T-helper 2 cell (primary cell): ENCODE measurements around the gene GGNBP2.
"Not testable (repeated sequence)": the region's sequence is repeated elsewhere in the genome, so short reads cannot be mapped to it uniquely, and the experiment has no call there.

Experiments used
- DNase-seq, 5 experiments: peaks; one replicate each; pipeline versions ENCODE4 v3.0.0 to v3.0.0-alpha.2; 2012 to 2022

Gene GGNBP2

GRCh38 chr17:36602924-36603384 lies 58.2 kb downstream of the GGNBP2 start:
- DNase-seq: peak; percentile 28 to 76 (median 49)

- DNase-seq: not testable (repeated sequence)
These were observed 60.3 kb downstream of the GGNBP2 start for GRCh38 chr17:36605028-36605427.

- no peak for DNase-seq
These were observed 63.6 kb downstream of the GGNBP2 start for GRCh38 chr17:36608280-36608679.

GRCh38 chr17:36608794-36609497 lies 64.2 kb downstream of the GGNBP2 start:
- DNase-seq: peak in 1 of 5 experiments; percentile 27

- DNase-seq: no peak
These were observed 64.8 kb downstream of the GGNBP2 start for GRCh38 chr17:36609498-36609862.

- DNase-seq: no peak
These were observed 65.8 kb downstream of the GGNBP2 start for GRCh38 chr17:36610474-36610873.

- DNase-seq: no peak
These were observed 66.8 kb downstream of the GGNBP2 start for GRCh38 chr17:36611345-36612072.

GRCh38 chr17:36612323-36612722 lies 67.6 kb downstream of the GGNBP2 start:
- no peak for DNase-seq

- no peak for DNase-seq
These were observed 68.4 kb downstream of the GGNBP2 start for GRCh38 chr17:36613155-36613554.

- no peak for DNase-seq
These were observed 69.4 kb downstream of the GGNBP2 start for GRCh38 chr17:36614081-36614480.

GRCh38 chr17:36614933-36615332 lies 70.2 kb downstream of the GGNBP2 start:
- DNase-seq: no peak

GRCh38 chr17:36616061-36617029 lies 71.6 kb downstream of the GGNBP2 start:
- DNase-seq: no peak

GRCh38 chr17:36617773-36618172 lies 73.1 kb downstream of the GGNBP2 start:
- no peak for DNase-seq

- no peak for DNase-seq
These were observed 78.6 kb downstream of the GGNBP2 start for GRCh38 chr17:36623281-36623680.

- DNase-seq: no peak
These were observed 80.5 kb downstream of the GGNBP2 start for GRCh38 chr17:36625188-36625587.

- DNase-seq: no peak
These were observed 82.4 kb downstream of the GGNBP2 start for GRCh38 chr17:36627101-36627500.

- DNase-seq: no peak
These were observed 83.9 kb downstream of the GGNBP2 start for GRCh38 chr17:36628576-36628975.

- DNase-seq: peak; percentile 47 to 75 (median 65)
These were observed 84.6 kb downstream of the GGNBP2 start for GRCh38 chr17:36629252-36629847.

- DNase-seq: no peak
These were observed 85.3 kb downstream of the GGNBP2 start for GRCh38 chr17:36629970-36630502.

- DNase-seq: no peak
These were observed 86.3 kb downstream of the GGNBP2 start for GRCh38 chr17:36631022-36631421.

GRCh38 chr17:36632916-36633771 lies 88.4 kb downstream of the GGNBP2 start:
- no peak for DNase-seq
